SKM-1 (cell line): ENCODE measurements around the gene ASNS.

ENCODE experiments used
- DNase-seq: peaks from one replicate; lab custom pipeline; 2025; ENCODE audit not compliant: unreplicated experiment; lab: John Stamatoyannopoulos, UW

The ASNS gene

GRCh38 chr7:97842772-97843345, 29.3 kb downstream of the ASNS start:
- DNase-seq = no peak

- DNase-seq = no peak
Measured at GRCh38 chr7:97842006-97842405, 30.2 kb downstream of the ASNS start.

- DNase-seq = peak; percentile 41
Measured at GRCh38 chr7:97835296-97836138, 36.7 kb downstream of the ASNS start.

DNA sequence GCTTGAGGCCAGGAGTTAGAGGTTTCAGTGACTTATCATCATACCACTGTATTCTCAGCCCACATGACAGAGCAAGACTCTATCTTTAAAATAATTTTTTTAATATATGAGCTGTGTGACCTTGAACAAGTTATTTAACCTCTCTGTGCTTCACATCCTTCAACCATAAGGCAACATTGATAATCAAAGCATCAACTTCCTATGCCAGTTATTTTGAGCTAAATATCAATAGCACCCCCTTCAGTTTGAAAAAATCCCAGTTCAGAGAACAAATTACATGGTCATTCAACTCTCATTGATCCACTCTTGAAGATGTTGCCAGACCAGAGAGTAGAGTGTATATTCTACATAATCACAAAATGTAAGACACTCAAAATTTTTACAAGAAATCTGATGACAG, 53.0 kb downstream of the ASNS start:
- no peak for DNase-seq

DNA sequence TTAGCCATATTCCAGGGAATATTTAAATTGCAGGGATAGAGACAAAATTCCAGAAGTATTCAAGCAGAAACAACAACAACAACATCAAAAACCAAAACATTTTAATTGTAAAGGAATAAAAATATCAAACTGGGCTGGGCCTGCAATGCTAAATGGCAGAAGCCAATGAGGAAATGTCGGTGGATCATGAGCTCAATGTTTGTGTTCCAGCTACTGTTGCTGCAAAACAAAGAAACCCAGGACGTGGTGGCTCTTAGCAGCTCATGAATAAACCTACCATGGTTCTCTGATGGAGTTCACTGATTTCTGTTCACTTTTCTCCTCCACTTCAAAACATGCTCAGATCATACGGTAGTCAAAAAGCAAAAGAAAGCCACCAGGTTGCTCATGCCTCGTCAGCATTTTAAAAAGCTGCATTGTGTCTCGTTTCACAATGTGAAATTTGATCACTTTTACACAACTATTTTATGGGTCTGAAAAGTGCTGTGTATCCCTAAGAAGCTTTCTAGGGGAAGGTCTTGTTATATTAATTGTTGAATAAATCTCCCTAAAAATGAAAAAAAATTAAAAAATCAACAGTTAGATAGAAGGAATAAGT, 54.0 kb downstream of the ASNS start:
- no peak for DNase-seq
